Subcutaneous adipose tissue (tissue), 4 donors: ENCODE measurements around the gene CCDC136. TPM values are rescaled to one million over a fixed set of nuclear protein-coding genes. Genes with fewer than 3 reads are reported as not detected.

Experiments
- total RNA-seq, 4 donors: library from RNA; depleted of rRNA; stranded (reverse); fragments of >200 nt; gene quantifications; one replicate each; pipeline ENCODE4 v1.1.0, GENCODE V29; 2016
- TF ChIP-seq, protein P1 (sequence below): fragments of 450-650 bp; IDR thresholded peaks from one replicate; pipeline ENCODE4 v1.5.1; 2016; ENCODE audit warnings: low read depth, mild to moderate bottlenecking, control low read depth, antibody characterized with exemption, moderate library complexity

Gene CCDC136
- total RNA-seq, 4 donors from 2014 or later = 2.6 to 6.6 (median 3.1) TPM

DNA sequence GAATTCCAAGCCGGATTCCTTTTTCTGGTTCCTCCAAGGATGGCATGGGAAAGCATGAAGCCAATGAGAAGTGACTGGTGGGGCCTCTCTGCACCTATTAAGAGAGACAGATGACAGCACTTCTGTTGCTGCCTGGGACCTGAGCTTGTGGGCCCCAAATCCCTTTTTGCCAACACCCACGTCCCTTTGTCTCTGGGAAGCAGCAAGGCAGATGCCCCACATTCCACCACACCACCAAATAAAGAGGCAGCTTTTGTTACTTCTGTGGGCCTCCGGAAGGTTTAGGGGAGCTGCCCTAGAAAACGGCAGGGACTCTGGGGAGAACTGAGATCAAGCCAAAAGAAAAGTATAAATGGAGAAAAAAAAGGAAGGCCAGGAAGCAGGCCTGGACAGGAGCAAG lies 3.4 kb downstream of the CCDC136 start:
- TF ChIP-seq, protein P1, sequence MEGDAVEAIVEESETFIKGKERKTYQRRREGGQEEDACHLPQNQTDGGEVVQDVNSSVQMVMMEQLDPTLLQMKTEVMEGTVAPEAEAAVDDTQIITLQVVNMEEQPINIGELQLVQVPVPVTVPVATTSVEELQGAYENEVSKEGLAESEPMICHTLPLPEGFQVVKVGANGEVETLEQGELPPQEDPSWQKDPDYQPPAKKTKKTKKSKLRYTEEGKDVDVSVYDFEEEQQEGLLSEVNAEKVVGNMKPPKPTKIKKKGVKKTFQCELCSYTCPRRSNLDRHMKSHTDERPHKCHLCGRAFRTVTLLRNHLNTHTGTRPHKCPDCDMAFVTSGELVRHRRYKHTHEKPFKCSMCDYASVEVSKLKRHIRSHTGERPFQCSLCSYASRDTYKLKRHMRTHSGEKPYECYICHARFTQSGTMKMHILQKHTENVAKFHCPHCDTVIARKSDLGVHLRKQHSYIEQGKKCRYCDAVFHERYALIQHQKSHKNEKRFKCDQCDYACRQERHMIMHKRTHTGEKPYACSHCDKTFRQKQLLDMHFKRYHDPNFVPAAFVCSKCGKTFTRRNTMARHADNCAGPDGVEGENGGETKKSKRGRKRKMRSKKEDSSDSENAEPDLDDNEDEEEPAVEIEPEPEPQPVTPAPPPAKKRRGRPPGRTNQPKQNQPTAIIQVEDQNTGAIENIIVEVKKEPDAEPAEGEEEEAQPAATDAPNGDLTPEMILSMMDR = no peak

DNA sequence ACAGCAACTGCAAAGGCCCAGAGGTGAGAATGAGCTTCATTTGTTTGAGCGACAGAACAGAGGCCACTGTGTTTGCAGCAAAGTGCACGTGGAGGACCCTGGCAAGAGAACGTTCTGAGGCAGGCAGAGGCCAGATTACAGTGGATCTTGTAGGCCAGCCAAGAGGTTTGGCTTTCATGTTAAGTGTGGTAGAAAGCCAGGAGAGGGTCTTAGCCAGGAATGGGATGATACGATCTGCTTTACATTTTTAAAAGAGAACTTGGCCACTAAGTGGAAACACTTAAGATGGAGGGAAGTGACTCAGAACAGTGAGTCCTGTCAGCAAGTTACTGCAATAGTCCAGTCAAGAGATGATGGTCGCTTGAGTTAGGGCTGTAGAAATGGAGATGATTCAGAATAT lies 4.6 kb downstream of the CCDC136 start:
- TF ChIP-seq, protein P1 = no peak

DNA sequence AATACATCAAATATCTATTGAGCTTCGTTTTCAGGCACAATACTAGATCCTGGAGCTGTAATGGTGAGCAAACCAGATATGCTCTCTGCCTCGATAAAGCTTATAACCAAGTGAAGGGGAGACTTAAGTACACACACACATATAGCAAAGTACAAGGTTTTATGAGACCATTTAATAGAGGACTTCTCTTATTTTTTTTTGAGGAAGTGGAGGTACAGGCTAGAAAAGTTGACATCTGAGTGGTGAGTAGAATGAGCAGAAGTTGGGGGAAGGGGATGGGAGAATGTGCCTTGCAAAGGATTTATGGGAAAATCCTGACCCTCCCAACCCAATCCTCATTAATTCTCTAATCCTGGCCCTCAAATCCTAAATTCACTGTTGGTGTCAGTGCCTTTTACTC lies 7.7 kb downstream of the CCDC136 start:
- TF ChIP-seq, protein P1 = no peak

DNA sequence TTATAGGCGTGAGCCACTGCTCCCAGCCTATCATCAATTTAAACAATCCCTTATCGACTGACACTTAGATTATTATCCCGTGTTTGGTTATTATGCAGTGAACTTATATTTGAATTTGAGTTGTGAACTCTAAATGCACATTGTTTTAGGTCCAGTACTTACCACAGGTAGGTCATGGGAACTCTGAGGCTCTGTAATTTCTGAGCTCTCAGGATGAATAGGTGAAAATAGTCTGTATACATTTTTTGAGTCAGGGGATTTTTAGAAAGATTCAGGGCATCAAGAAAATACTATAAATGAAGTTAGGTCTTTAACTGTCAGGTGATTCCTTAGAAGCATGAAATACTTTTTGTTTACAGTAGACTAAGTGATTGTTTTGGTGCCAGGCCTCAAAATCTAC lies 8.8 kb downstream of the CCDC136 start:
- TF ChIP-seq, protein P1 = no peak

DNA sequence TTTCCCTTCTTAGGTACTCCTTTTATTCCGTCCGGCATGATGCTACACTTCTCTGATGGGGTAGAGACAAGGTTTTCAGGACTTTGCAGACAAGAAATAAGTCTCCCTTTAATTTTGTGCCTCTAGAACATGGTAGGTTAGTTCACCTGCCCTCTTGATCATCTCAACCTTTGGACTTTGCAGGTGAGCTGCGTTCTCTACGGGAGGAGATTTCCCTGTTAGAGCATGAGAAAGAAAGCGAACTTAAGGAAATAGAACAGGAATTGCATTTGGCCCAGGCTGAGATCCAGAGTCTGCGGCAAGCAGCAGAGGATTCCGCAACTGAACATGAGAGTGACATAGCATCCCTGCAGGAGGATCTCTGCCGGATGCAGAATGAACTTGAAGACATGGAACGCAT lies 9.2 kb downstream of the CCDC136 start:
- TF ChIP-seq, protein P1 = no peak

DNA sequence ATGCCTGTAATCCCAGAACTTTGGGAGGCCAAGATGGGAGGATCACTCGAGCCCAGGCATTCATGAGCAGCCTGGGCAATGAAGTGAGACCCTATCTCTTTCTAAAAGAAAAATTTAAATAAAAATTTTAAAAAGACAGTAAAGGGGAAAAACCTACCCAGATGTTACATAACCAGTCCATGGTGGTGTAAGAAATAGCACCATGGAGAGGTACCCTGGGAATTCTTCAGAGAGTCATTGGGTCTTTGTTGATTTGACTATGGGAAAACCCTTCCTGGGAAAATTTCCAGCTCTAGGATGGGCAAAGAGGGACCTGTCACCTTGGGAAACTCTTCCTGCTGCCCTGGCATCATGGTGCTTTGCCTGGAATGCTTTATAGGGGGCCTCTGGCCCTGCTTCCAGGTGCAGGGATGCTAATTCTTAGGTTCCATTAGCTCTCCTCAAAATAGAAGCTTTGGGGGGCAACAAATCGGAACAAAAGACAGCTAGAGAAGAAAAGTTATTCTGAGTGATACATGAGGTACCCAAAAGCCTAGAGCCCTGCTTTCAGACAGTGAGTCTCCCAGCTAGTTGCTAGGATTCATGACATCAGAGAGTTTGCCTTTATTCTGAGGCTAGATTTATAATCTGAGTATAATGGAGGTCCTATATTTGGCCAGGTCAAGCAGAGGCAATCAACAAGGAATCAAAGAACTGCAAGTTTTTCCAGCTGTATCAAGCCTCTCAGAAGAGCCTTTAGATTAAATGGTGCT lies 10.1 kb downstream of the CCDC136 start:
- TF ChIP-seq, protein P1 = no peak

DNA sequence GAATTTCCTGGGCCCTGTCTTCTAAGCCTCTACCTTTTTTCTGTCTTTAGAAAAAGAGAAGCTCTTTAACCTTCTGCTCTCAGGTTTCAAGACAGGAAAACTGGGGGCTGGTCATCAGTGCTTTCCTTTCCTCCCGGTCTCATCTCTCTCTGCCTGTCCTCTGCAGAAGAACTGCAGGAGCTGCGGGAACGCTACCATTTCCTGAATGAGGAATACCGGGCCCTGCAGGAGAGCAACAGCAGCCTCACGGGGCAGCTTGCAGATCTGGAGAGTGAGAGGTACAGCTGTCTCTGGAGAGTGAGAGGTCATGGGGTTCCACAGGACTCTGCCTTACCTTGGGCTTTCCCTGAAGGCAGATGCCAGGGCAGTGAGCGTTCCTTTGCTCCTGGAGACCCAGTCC lies 12.7 kb downstream of the CCDC136 start:
- TF ChIP-seq, protein P1 = no peak
